B cell (primary cell): ENCODE data around the gene HSD17B14. TPM values are rescaled to one million over a fixed set of nuclear protein-coding genes. Genes with fewer than 3 reads are reported as not detected.

Experiments
- ATAC-seq: fragments of 200-7000 bp; cut with Tn5 transposase; one replicate; pipeline ENCODE4 v1.10.0; 2021; ENCODE audit warnings: low read depth, mild to moderate bottlenecking, moderate number of reproducible peaks, moderate library complexity
- CTCF ChIA-PET: fragments of 350-600 bp; sonication (Branson Sonifier 250); formaldehyde crosslinking; loops from one replicate; lab custom pipeline; 2021; ENCODE audit warnings: antibody characterized with exemption, inconsistent platforms; lab: Charles Lee
- POLR2A ChIA-PET: fragments of 350-600 bp; sonication (Branson Sonifier 250); formaldehyde crosslinking; loops from one replicate; lab custom pipeline; 2021; ENCODE audit warnings: antibody characterized with exemption; lab: Charles Lee
- DNase-seq: peaks from one replicate; pipeline ENCODE4 v3.0.0; 2013
- H2AFZ ChIP-seq: 2 replicates; pipeline ENCODE4 v1.6.1; 2012; ENCODE audit warnings: mild to moderate bottlenecking, low read depth, low read length; ENCODE audit not compliant: insufficient read depth, poor library complexity, severe bottlenecking
- H3K27ac ChIP-seq, 2 donors: 1 replicate in 1 of 2; 2 replicates in 1 of 2; pipeline ENCODE4 v1.5.1; 2012 to 2013; ENCODE audit warnings: low read length in 2 of 2, mild to moderate bottlenecking in 2 of 2, moderate library complexity in 1 of 2
- H3K27me3 ChIP-seq, 4 experiments: fragments of 200-600 bp in 1 of 4; sonication (generic) in 1 of 4; replicated peaks in 1 of 4; 1 replicate in 2 of 4; 2 replicates in 2 of 4; pipeline versions ENCODE4 v1.6.1 to v1.7.0; 2013 to 2016; ENCODE audit warnings: low read length in 3 of 4, mild to moderate bottlenecking in 2 of 4, mixed read lengths in 1 of 4, moderate library complexity in 1 of 4; ENCODE audit not compliant: insufficient read depth in 4 of 4, control insufficient read depth in 3 of 4; ENCODE audit errors: control extremely low read depth in 1 of 4
- H3K36me3 ChIP-seq, 2 experiments: replicated peaks in 1 of 2; 1 replicate in 1 of 2; 2 replicates in 1 of 2; pipeline versions ENCODE4 v1.6.1 to v1.7.1; 2013; ENCODE audit warnings: low read length in 1 of 2; ENCODE audit not compliant: insufficient read depth in 2 of 2, control insufficient read depth in 1 of 2; ENCODE audit errors: control extremely low read depth in 1 of 2, extremely low read depth in 1 of 2
- H3K4me1 ChIP-seq, 2 donors: fragments of 200-600 bp in 1 of 2; sonication (generic) in 1 of 2; 1 replicate in 1 of 2; 2 replicates in 1 of 2; pipeline versions ENCODE4 v1.5.1 to v1.6.1; 2013 to 2017; ENCODE audit warnings: low read length in 2 of 2; ENCODE audit not compliant: control insufficient read depth in 2 of 2, insufficient read depth in 2 of 2
- H3K4me2 ChIP-seq: replicated peaks from 2 replicates; pipeline ENCODE3; 2012; ENCODE audit warnings: mild to moderate bottlenecking, low read depth, low read length; ENCODE audit not compliant: poor library complexity, severe bottlenecking
- H3K4me3 ChIP-seq, 5 experiments: fragments of 200-600 bp in 1 of 5; sonication (generic) in 1 of 5; 1 replicate in 3 of 5; 2 replicates in 2 of 5; pipeline versions ENCODE4 v1.5.1 to v1.7.0; 2011 to 2016; ENCODE audit warnings: low read length in 4 of 5, mild to moderate bottlenecking in 4 of 5, low read depth in 2 of 5, control low read depth in 1 of 5, moderate library complexity in 1 of 5; ENCODE audit not compliant: insufficient read depth in 1 of 5; ENCODE audit errors: control extremely low read depth in 1 of 5, extremely low read depth in 1 of 5
- H3K79me2 ChIP-seq: fragments of 200-600 bp; sonication (generic); one replicate; pipeline ENCODE4 v1.6.0; 2016; ENCODE audit warnings: low read length; ENCODE audit not compliant: control insufficient read depth, insufficient read depth
- H3K9ac ChIP-seq: fragments of 200-600 bp; sonication (generic); 2 replicates; pipeline ENCODE4 v1.6.1; 2017; ENCODE audit warnings: mild to moderate bottlenecking, low read length, moderate library complexity
- H3K9me3 ChIP-seq, 3 donors: one replicate each; pipeline versions ENCODE4 v1.6.1 to v1.7.1; 2013; ENCODE audit warnings: low read length in 2 of 3; ENCODE audit not compliant: control insufficient read depth in 2 of 3, insufficient read depth in 1 of 3; ENCODE audit errors: control extremely low read depth in 1 of 3
- H4K20me1 ChIP-seq: 2 replicates; pipeline ENCODE4 v1.6.0; 2012; ENCODE audit warnings: mild to moderate bottlenecking, low read length; ENCODE audit not compliant: insufficient read depth, control insufficient read depth, poor library complexity, severe bottlenecking
- H3K27ac Mint-ChIP-seq: one replicate; pipeline ENCODE4 v1.8.0; 2021; ENCODE audit warnings: mixed read lengths
- H3K27me3 Mint-ChIP-seq: one replicate; pipeline ENCODE4 v1.8.0; 2021; ENCODE audit warnings: mixed read lengths
- H3K4me1 Mint-ChIP-seq: one replicate; pipeline ENCODE4 v1.8.0; 2021; ENCODE audit warnings: mixed read lengths
- H3K4me3 Mint-ChIP-seq: one replicate; pipeline ENCODE4 v1.8.0; 2021; ENCODE audit warnings: mixed read lengths
- H3K9me3 Mint-ChIP-seq: one replicate; pipeline ENCODE4 v1.8.0; 2022; ENCODE audit warnings: mixed read lengths; ENCODE audit not compliant: insufficient read depth
- EZH2 ChIP-seq: IDR thresholded peaks from 2 replicates; pipeline ENCODE4 v1.6.1; 2012; ENCODE audit warnings: borderline replicate concordance, low read depth, mild to moderate bottlenecking, moderate library complexity, low read length; ENCODE audit not compliant: insufficient read depth, poor library complexity, severe bottlenecking
- WGBS: methylation state at CpG from one replicate; pipeline ENCODE4 v1.1.5; 2013; ENCODE audit warnings: missing lambda C conversion rate; ENCODE audit not compliant: insufficient coverage; 5-methylcytosine and 5-hydroxymethylcytosine counted together
- intact Hi-C: fragments of 100-400 bp; cut with micrococcal nuclease; formaldehyde crosslinking; loops from one replicate; pipeline ENCODE4 v1.10.0; 2022
- polyA plus RNA-seq: library from polyadenylated mRNA; depleted of rRNA; stranded (reverse); fragments of >200 nt; gene quantifications from 2 replicates; pipeline ENCODE4 v1.2.3, GENCODE V29; 2012
- total RNA-seq, 2 donors: library from RNA; stranded (reverse); fragments of 120-200 nt in 1 of 2; gene quantifications; 1 replicate in 1 of 2; 2 replicates in 1 of 2; pipeline versions ENCODE4 v1.2.3 to v1.2.4, GENCODE V29; 2013 to 2022
- TF ChIP-seq, protein P1 (sequence below): fragments of 200-600 bp; IDR thresholded peaks from one replicate; pipeline ENCODE4 v1.8.0; 2022; ENCODE audit warnings: antibody characterized with exemption, mild to moderate bottlenecking

The HSD17B14 gene
- total and polyA plus RNA-seq, 2 donors (not counting 1 experiment from before 2014, with no cell fraction given), result 2.5 to 2.9 TPM

GRCh38 chr19:48870048-48870447 is 33.8 kb upstream of the HSD17B14 start:
- DNase-seq, result no peak
- peaks cover 27% of the 10 kb centered on the region for H3K79me2 ChIP-seq
- ChIA-PET POLR2A (interaction anchor here (0.7 kb wide), 1 partner anchor 25 kb away, joined by 4 read pairs; no protein-coding TSS in a partner anchor), CTCF (interaction anchor here (0.6 kb wide), 1 partner anchor 23 kb away, joined by 4 read pairs; no protein-coding TSS in a partner anchor)
- Mint-ChIP-seq H3K4me1 (peaks cover 22% of the 10 kb centered on the region), H3K9me3 (no peaks in the 10 kb centered on the region), H3K27ac (no peak overlapping the region), H3K27me3 (peaks cover 16% of the 10 kb centered on the region), H3K4me3 (no peak overlapping the region)
- H3K9me3 ChIP-seq, result no peaks in the 10 kb centered on the region
- peaks cover 0 to 7% (median 0%) of the 10 kb centered on the region in 4 experiments for H3K27me3 ChIP-seq
- peaks cover 0 to 20% of the 10 kb centered on the region in 2 experiments for H3K36me3 ChIP-seq
- peaks cover 18 to 26% of the 10 kb centered on the region in 2 donors for H3K4me1 ChIP-seq
- TF ChIP-seq, protein P1, sequence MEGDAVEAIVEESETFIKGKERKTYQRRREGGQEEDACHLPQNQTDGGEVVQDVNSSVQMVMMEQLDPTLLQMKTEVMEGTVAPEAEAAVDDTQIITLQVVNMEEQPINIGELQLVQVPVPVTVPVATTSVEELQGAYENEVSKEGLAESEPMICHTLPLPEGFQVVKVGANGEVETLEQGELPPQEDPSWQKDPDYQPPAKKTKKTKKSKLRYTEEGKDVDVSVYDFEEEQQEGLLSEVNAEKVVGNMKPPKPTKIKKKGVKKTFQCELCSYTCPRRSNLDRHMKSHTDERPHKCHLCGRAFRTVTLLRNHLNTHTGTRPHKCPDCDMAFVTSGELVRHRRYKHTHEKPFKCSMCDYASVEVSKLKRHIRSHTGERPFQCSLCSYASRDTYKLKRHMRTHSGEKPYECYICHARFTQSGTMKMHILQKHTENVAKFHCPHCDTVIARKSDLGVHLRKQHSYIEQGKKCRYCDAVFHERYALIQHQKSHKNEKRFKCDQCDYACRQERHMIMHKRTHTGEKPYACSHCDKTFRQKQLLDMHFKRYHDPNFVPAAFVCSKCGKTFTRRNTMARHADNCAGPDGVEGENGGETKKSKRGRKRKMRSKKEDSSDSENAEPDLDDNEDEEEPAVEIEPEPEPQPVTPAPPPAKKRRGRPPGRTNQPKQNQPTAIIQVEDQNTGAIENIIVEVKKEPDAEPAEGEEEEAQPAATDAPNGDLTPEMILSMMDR, result no peak
- no peak for TF ChIP-seq EZH2
- no peak overlapping the region for H3K27ac ChIP-seq
- WGBS, result 85% methylated on average over 7 of the region's 9 CpGs
- H3K9ac ChIP-seq, result no peak overlapping the region
- peaks cover 27% of the 10 kb centered on the region for H4K20me1 ChIP-seq
- H3K4me2 ChIP-seq, result no peak overlapping the region
- no peak overlapping the region for H3K4me3 ChIP-seq
- intact Hi-C loops, result no loop called here
- no peak for ATAC-seq
- no peak overlapping the region for H2AFZ ChIP-seq

DNA sequence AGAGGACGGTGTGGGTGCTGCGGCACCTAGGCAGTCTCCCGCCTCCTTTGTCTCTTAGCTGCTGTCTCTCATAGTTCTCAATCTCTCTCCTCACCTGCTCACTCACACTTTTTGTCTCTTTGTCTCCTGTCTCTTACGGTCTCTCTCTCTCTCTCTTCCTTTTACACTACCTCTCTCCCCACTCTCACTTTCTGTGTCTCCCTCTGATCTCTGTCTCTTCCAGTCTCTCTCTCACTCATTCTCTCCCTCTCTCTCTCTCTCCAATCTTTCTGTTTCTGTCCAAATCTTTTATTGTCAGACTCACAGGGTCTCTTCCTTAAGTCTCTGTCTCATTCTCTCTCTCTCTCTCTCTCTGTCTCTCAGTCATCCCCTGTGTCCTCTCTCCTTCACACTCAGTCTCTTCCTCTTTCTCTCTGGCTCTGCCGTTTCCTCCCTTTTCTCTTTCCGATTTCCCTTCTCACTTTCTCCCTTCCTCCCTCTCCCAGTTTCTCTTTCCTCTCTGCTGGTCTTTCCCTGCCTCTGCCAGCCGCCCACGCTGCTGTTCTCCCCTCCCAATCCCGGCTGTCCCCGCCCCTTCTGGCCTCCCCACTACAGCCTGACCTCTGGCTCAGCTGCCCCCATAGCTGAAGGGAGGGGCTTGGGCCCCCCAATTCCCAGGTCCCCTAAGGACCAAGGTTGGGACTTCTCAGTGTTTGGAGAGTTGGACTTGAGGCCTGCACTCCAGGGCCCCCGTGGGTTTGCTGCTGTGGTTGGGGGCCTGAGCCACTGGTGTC is 32.0 kb upstream of the HSD17B14 start, which contains the start of gene PLEKHA4:
TSS of gene PLEKHA4 (minus strand) at position 504 of the 773 bp plus-strand sequence. CDS start 997 bp downstream, outside the sequence.
- H2AFZ ChIP-seq, result peak within 1 kb of the TSS; percentile 54
- no peaks in the 10 kb centered on the region for H3K9me3 ChIP-seq
- intact Hi-C loops, result no loop called here
- no peak within 1 kb of the TSS for H3K4me2 ChIP-seq
- peaks cover 10% of the 10 kb centered on the region for H3K79me2 ChIP-seq
- DNase-seq (no peak), ATAC-seq (no peak)
- no peak within 1 kb of the TSS for H3K9ac ChIP-seq
- peaks cover 10% of the 10 kb centered on the region for H4K20me1 ChIP-seq
- WGBS, result 74% methylated on average over 6 of the region's 11 CpGs
- peaks cover 0 to 3% of the 10 kb centered on the region in 2 experiments for H3K36me3 ChIP-seq
- H3K9me3 Mint-ChIP-seq, result no peaks in the 10 kb centered on the region
- ChIA-PET POLR2A (no interaction called here), CTCF (interaction anchor here (0.6 kb wide), 1 partner anchor 26 kb away, joined by 3 read pairs; no protein-coding TSS in a partner anchor)
- no peak within 1 kb of the TSS for H3K4me3 ChIP-seq
- H3K27ac ChIP-seq, result no peak within 1 kb of the TSS
- peaks cover 16% of the 10 kb centered on the region for H3K27me3 Mint-ChIP-seq
- peaks cover 3 to 8% of the 10 kb centered on the region in 2 donors for H3K4me1 ChIP-seq
- H3K4me1 Mint-ChIP-seq, result peaks cover 8% of the 10 kb centered on the region
- peaks cover 0 to 7% (median 0%) of the 10 kb centered on the region in 4 experiments for H3K27me3 ChIP-seq
- H3K4me3 Mint-ChIP-seq, result no peak within 1 kb of the TSS
- H3K27ac Mint-ChIP-seq, result no peak within 1 kb of the TSS
- TF ChIP-seq, protein P1, result no peak
- TF ChIP-seq EZH2, result no peak
